ENCODE measurements around the gene C9orf72. TPM values are rescaled to one million over a fixed set of nuclear protein-coding genes. Genes with fewer than 3 reads are reported as not detected.

C9orf72 gene
- total and polyA plus RNA-seq, 2 of the 8 experiments (the other 6 are each of a cell fraction or from before 2014, with no cell fraction given), result 7.2 to 17.5 TPM

DNA sequence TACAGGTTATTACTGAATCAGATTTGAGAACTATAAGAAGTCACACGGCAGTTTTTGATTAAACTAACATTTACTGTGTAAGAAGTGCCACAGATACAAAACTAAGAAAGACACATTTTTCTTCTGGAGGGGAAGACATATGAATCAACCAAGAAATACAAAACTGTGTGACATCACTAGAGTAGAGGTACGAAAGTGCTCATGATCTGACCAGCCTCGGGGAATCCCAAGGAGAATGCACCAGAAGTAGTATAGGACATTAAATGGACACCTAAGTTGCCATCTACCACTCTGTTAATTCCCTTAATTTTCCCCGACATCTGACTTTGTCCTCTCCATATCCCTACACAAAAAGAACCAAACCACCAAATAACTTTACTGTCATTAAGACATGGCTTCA, 54.5 kb downstream of the C9orf72 start (continued):
- TF ChIP-seq NRF1 (IDR thresholded peaks at IDR 0.05; ENCODE audit: low read depth, low read length) (no peak), CBX8 (IDR thresholded peaks at IDR 0.05; ENCODE audit: borderline replicate concordance, low read depth, low read length) (no peak), PHF8 (conservative IDR thresholded peaks at IDR 0.05; ENCODE audit: low read depth, low read length) (no peak), CEBPB (IDR thresholded peaks at IDR 0.05; ENCODE audit: low read depth, low read length) (no peak)
- TF ChIP-seq, protein P1, sequence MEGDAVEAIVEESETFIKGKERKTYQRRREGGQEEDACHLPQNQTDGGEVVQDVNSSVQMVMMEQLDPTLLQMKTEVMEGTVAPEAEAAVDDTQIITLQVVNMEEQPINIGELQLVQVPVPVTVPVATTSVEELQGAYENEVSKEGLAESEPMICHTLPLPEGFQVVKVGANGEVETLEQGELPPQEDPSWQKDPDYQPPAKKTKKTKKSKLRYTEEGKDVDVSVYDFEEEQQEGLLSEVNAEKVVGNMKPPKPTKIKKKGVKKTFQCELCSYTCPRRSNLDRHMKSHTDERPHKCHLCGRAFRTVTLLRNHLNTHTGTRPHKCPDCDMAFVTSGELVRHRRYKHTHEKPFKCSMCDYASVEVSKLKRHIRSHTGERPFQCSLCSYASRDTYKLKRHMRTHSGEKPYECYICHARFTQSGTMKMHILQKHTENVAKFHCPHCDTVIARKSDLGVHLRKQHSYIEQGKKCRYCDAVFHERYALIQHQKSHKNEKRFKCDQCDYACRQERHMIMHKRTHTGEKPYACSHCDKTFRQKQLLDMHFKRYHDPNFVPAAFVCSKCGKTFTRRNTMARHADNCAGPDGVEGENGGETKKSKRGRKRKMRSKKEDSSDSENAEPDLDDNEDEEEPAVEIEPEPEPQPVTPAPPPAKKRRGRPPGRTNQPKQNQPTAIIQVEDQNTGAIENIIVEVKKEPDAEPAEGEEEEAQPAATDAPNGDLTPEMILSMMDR (IDR thresholded peaks at IDR 0.05; ENCODE audit: control extremely low read depth in 1 of 3, insufficient read depth in 1 of 3, low read depth in 1 of 3, low read length in 3 of 3), result no peak
